SK-N-SH treated with all-trans-retinoic acid at 6 μM for 48 hours (cell line): ENCODE measurements around the gene GTF2IRD1.

Source experiments
- GLIS3 ChIP-seq: fragments of 250-450 bp; sonication (Bioruptor Pico); IDR thresholded peaks from 2 replicates; pipeline ENCODE4 v1.5.0; 2020; ENCODE audit warnings: mild to moderate bottlenecking, moderate library complexity
- OSR1 ChIP-seq: fragments of 250-450 bp; sonication (Bioruptor Pico); IDR thresholded peaks from 2 replicates; pipeline ENCODE4 v1.8.0; 2022; ENCODE audit warnings: moderate library complexity, mild to moderate bottlenecking, inconsistent platforms
- ZNF70 ChIP-seq: fragments of 450-650 bp; formaldehyde crosslinking; IDR thresholded peaks from 2 replicates; pipeline ENCODE4 v1.5.0; 2020; ENCODE audit warnings: mild to moderate bottlenecking, moderate library complexity

DNA sequence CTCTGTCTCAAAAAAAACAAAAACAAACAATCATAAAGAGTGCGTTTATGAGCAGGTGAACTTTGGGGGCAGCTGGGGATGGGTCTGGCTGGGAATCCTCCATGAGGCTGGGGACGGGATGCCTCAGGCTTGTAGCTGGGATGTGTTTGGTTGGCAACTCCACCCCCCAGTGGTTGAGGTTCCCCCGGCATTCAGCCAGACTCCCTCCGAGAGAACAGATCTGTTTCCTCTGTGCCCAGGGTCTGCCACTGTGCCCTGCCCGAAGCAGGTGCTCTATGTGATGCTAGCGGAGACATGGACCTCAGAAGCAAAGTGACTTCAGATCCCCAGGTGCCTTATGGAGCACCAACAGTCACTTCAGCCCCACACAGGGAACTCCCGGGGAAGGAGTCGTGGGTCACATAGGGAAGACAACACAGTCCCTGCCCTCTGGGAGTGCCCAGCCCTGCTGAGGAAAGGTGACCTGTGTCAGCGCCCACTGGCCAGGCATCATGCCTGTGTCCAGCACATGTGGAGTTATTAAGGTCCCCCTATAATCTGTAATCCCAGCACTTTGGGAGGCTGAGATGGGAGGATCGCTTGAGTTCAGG lies 29.3 kb upstream of the GTF2IRD1 start:
- no peak for TF ChIP-seq OSR1 (CRISPR knock-in tag)
- no peak for TF ChIP-seq GLIS3
- TF ChIP-seq ZNF70 (CRISPR knock-in tag): no peak
